Ascending aorta (tissue), 2 donors: ENCODE data around the gene XPC. TPM values are rescaled to one million over a fixed set of nuclear protein-coding genes. Genes with fewer than 3 reads are reported as not detected.

Experiments
- DNase-seq, 2 donors: peaks; one replicate each; pipeline ENCODE4 v3.0.0-alpha.2; 2019; ENCODE audit warnings: low spot score in 2 of 2
- H3K27ac ChIP-seq, 2 donors: fragments of 200-600 bp; sonication (generic); one replicate each; pipeline ENCODE4 v1.5.1; 2016 to 2017; ENCODE audit warnings: mild to moderate bottlenecking in 1 of 2
- H3K27me3 ChIP-seq: fragments of 200-600 bp; sonication (generic); one replicate; pipeline ENCODE4 v1.5.1; 2017
- H3K36me3 ChIP-seq, 2 donors: fragments of 200-600 bp; sonication (generic); one replicate each; pipeline ENCODE4 v1.5.1; 2016
- H3K4me1 ChIP-seq, 2 donors: fragments of 200-600 bp; sonication (generic); one replicate each; pipeline ENCODE4 v1.5.1; 2016 to 2017; ENCODE audit warnings: mild to moderate bottlenecking in 1 of 2
- H3K4me3 ChIP-seq, 2 donors: fragments of 200-600 bp; sonication (generic); one replicate each; pipeline ENCODE4 v1.5.1; 2016 to 2017; ENCODE audit warnings: mild to moderate bottlenecking in 1 of 2
- H3K9me3 ChIP-seq, 2 donors: fragments of 200-600 bp; sonication (generic); one replicate each; pipeline ENCODE4 v1.5.1; 2016
- CTCF ChIP-seq, 3 experiments: fragments of 200-600 bp in 2 of 3; fragments of 450-650 bp in 1 of 3; sonication (generic) in 2 of 3; IDR thresholded peaks; one replicate each; pipeline ENCODE4 v1.5.1; 2016 to 2019; ENCODE audit warnings: antibody characterized with exemption in 3 of 3, mild to moderate bottlenecking in 1 of 3, moderate library complexity in 1 of 3
- intact Hi-C: fragments of 100-400 bp; cut with DNase I; formaldehyde crosslinking; loops from one replicate; pipeline ENCODE4 v1.15.1; 2023
- total RNA-seq: library from RNA; depleted of rRNA; stranded (reverse); fragments of >200 nt; gene quantifications from one replicate; pipeline ENCODE4 v1.1.0, GENCODE V29; 2016

XPC gene
- total RNA-seq, 1 donor from 2014 or later = 48.9 TPM

- Histone ChIP-seq H3K4me3 (no peak overlapping the region), H3K9me3 (no peaks in the 10 kb centered on the region), H3K27me3 (no peaks in the 10 kb centered on the region), H3K27ac (no peak overlapping the region), H3K36me3 (peaks cover 48 to 66% of the 10 kb centered on the region in 2 donors), H3K4me1 (peaks cover 6% of the 10 kb centered on the region in 2 donors)
- no peak for DNase-seq
- no peak for TF ChIP-seq CTCF (IDR thresholded peaks at IDR 0.05)
- intact Hi-C loops = no loop called here
These were observed 26.8 kb downstream of the XPC start for GRCh38 chr3:14151471-14152083.

- Histone ChIP-seq H3K9me3 (no peaks in the 10 kb centered on the region), H3K4me3 (no peak overlapping the region), H3K27ac (no peak overlapping the region), H3K36me3 (peaks cover 44 to 69% of the 10 kb centered on the region in 2 donors), H3K27me3 (no peaks in the 10 kb centered on the region), H3K4me1 (peaks cover 11 to 13% of the 10 kb centered on the region in 2 donors)
- TF ChIP-seq CTCF (IDR thresholded peaks at IDR 0.05) = no peak
- no peak for DNase-seq
- intact Hi-C loops = no loop called here
These were observed 27.7 kb downstream of the XPC start for GRCh38 chr3:14150491-14151230.

GRCh38 chr3:14150078-14150477 lies 28.3 kb downstream of the XPC start:
- Histone ChIP-seq H3K9me3 (no peaks in the 10 kb centered on the region), H3K4me1 (peaks cover 17 to 18% of the 10 kb centered on the region in 2 donors), H3K27ac (peak overlapping the region in 1 of 2 donors; percentile 3), H3K36me3 (peaks cover 42 to 71% of the 10 kb centered on the region in 2 donors), H3K4me3 (no peak overlapping the region), H3K27me3 (no peaks in the 10 kb centered on the region)
- TF ChIP-seq CTCF (IDR thresholded peaks at IDR 0.05) = no peak
- DNase-seq = no peak
- intact Hi-C loops = no loop called here

- Histone ChIP-seq H3K36me3 (peaks cover 33 to 62% of the 10 kb centered on the region in 2 donors), H3K27ac (peak overlapping the region; percentile 89 to 91), H3K4me3 (no peak overlapping the region), H3K27me3 (no peaks in the 10 kb centered on the region), H3K4me1 (peaks cover 26 to 30% of the 10 kb centered on the region in 2 donors), H3K9me3 (no peaks in the 10 kb centered on the region)
- intact Hi-C loops = loop anchor here (10.0 kb wide), 1 partner anchor 256 kb away; the partner anchor contains the start of gene SLC6A6
- no peak for DNase-seq
- no peak for TF ChIP-seq CTCF (IDR thresholded peaks at IDR 0.05)
These were observed 30.1 kb downstream of the XPC start for GRCh38 chr3:14148041-14148985.

- Histone ChIP-seq H3K27me3 (no peaks in the 10 kb centered on the region), H3K9me3 (no peaks in the 10 kb centered on the region), H3K36me3 (peaks cover 31 to 56% of the 10 kb centered on the region in 2 donors), H3K4me1 (peaks cover 26 to 37% of the 10 kb centered on the region in 2 donors), H3K27ac (peak overlapping the region; percentile 89 to 91), H3K4me3 (no peak overlapping the region)
- TF ChIP-seq CTCF (IDR thresholded peaks at IDR 0.05) = no peak
- intact Hi-C loops = loop anchor here (10.0 kb wide), 1 partner anchor 257 kb away; the partner anchor contains the start of gene SLC6A6
- peak in 1 of 2 donors; percentile 55 for DNase-seq
These were observed 30.8 kb downstream of the XPC start for GRCh38 chr3:14147617-14148016.
